ENCODE measurements around the gene ADK. TPM values are rescaled to one million over a fixed set of nuclear protein-coding genes. Genes with fewer than 3 reads are reported as not detected.
A peak's percentile ranks its signal among the peaks of the same experiment; 100 is the strongest.

The ADK gene
- total and polyA plus RNA-seq, 2 donors from 2014 or later: 33.0 to 38.3 TPM

GRCh38 chr10:74511051-74511450, 360.0 kb downstream of the ADK start:
- no peak for FAIRE-seq
- no peak overlapping the region for H3K9ac ChIP-seq (ENCODE audit: low read length in 3 of 3)
- peaks cover 0 to 24% (median 7%) of the 10 kb centered on the region in 3 donors for H3K9me3 ChIP-seq (ENCODE audit: control insufficient read depth in 2 of 3, insufficient read depth in 1 of 3, low read length in 3 of 3)
- no peak overlapping the region for H3K4me3 ChIP-seq (ENCODE audit: low read length in 3 of 3)
- H3K27ac ChIP-seq (ENCODE audit: low read depth in 2 of 2, low read length in 2 of 2): no peak overlapping the region
- no peak for DNase-seq
- no peak for TF ChIP-seq CTCF (IDR thresholded peaks at IDR 0.05; ENCODE audit: borderline replicate concordance, extremely low read depth, insufficient read depth)
- H3K36me3 ChIP-seq (ENCODE audit: control insufficient read depth in 2 of 3, insufficient read depth in 3 of 3, low read length in 3 of 3): no peaks in the 10 kb centered on the region
- H3K4me1 ChIP-seq (ENCODE audit: control insufficient read depth in 2 of 3, insufficient read depth in 2 of 3, low read depth in 1 of 3, low read length in 3 of 3): no peaks in the 10 kb centered on the region
- no peaks in the 10 kb centered on the region for H3K27me3 ChIP-seq (ENCODE audit: control insufficient read depth, insufficient read depth, low read length)
- intact Hi-C loops (cut with DNase I): no loop called here

DNA sequence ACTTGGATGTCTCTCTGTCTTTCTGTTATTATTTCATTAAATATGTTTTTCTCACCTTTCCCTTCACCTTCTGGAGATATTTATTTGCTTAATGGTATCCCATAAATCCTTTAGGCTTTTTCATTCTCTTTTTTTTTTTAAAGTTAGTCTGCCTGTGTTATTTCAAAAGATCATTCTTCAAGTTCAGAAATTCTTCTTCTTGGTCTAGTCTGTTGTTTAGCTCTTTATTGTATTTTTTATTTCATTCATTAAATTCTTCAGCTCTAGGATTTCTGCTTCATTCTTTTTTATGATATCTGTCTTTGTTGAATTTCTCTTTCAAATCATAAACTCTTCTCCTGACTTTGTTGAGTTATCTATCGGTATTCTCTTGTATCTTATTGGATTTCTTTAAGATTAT, 363.3 kb downstream of the ADK start:
- TF ChIP-seq CTCF (IDR thresholded peaks at IDR 0.05; ENCODE audit: borderline replicate concordance, extremely low read depth, insufficient read depth): no peak
- FAIRE-seq: peak; percentile 23

GRCh38 chr10:74518061-74518460, 367.0 kb downstream of the ADK start:
- no peak for TF ChIP-seq CTCF (IDR thresholded peaks at IDR 0.05; ENCODE audit: borderline replicate concordance, extremely low read depth, insufficient read depth)
- H3K9me3 ChIP-seq (ENCODE audit: control insufficient read depth in 2 of 3, insufficient read depth in 1 of 3, low read length in 3 of 3): peaks cover 0 to 5% (median 0%) of the 10 kb centered on the region in 3 donors
- no peak overlapping the region for H3K4me3 ChIP-seq (ENCODE audit: low read length in 3 of 3)
- FAIRE-seq: no peak
- no peaks in the 10 kb centered on the region for H3K27me3 ChIP-seq (ENCODE audit: control insufficient read depth, insufficient read depth, low read length)
- H3K36me3 ChIP-seq (ENCODE audit: control insufficient read depth in 2 of 3, insufficient read depth in 3 of 3, low read length in 3 of 3): no peaks in the 10 kb centered on the region
- H3K9ac ChIP-seq (ENCODE audit: low read length in 3 of 3): no peak overlapping the region
- H3K27ac ChIP-seq (ENCODE audit: low read depth in 2 of 2, low read length in 2 of 2): no peak overlapping the region
- H3K4me1 ChIP-seq (ENCODE audit: control insufficient read depth in 2 of 3, insufficient read depth in 2 of 3, low read depth in 1 of 3, low read length in 3 of 3): no peaks in the 10 kb centered on the region
- intact Hi-C loops (cut with DNase I): no loop called here
- DNase-seq: no peak

More for the DNA sequence above, 363.3 kb downstream of the ADK start:
- Histone ChIP-seq H3K27ac (ENCODE audit: low read depth in 2 of 2, low read length in 2 of 2) (no peak overlapping the region), H3K4me3 (ENCODE audit: low read length in 3 of 3) (no peak overlapping the region), H3K9ac (ENCODE audit: low read length in 3 of 3) (no peak overlapping the region), H3K4me1 (ENCODE audit: control insufficient read depth in 2 of 3, insufficient read depth in 2 of 3, low read depth in 1 of 3, low read length in 3 of 3) (no peaks in the 10 kb centered on the region), H3K27me3 (ENCODE audit: control insufficient read depth, insufficient read depth, low read length) (no peaks in the 10 kb centered on the region), H3K36me3 (ENCODE audit: control insufficient read depth in 2 of 3, insufficient read depth in 3 of 3, low read length in 3 of 3) (no peaks in the 10 kb centered on the region), H3K9me3 (ENCODE audit: control insufficient read depth in 2 of 3, insufficient read depth in 1 of 3, low read length in 3 of 3) (peaks cover 0 to 24% (median 7%) of the 10 kb centered on the region in 3 donors)
- intact Hi-C loops (cut with DNase I): no loop called here
- no peak for DNase-seq

GRCh38 chr10:74521526-74521925, 370.5 kb downstream of the ADK start:
- TF ChIP-seq CTCF (IDR thresholded peaks at IDR 0.05; ENCODE audit: borderline replicate concordance, extremely low read depth, insufficient read depth): no peak
- no peaks in the 10 kb centered on the region for H3K4me1 ChIP-seq (ENCODE audit: control insufficient read depth in 2 of 3, insufficient read depth in 2 of 3, low read depth in 1 of 3, low read length in 3 of 3)
- no peaks in the 10 kb centered on the region for H3K27me3 ChIP-seq (ENCODE audit: control insufficient read depth, insufficient read depth, low read length)
- intact Hi-C loops (cut with DNase I): no loop called here
- no peak overlapping the region for H3K9ac ChIP-seq (ENCODE audit: low read length in 3 of 3)
- no peak overlapping the region for H3K4me3 ChIP-seq (ENCODE audit: low read length in 3 of 3)
- no peak overlapping the region for H3K27ac ChIP-seq (ENCODE audit: low read depth in 2 of 2, low read length in 2 of 2)
- FAIRE-seq: no peak
- H3K36me3 ChIP-seq (ENCODE audit: control insufficient read depth in 2 of 3, insufficient read depth in 3 of 3, low read length in 3 of 3): no peaks in the 10 kb centered on the region
- H3K9me3 ChIP-seq (ENCODE audit: control insufficient read depth in 2 of 3, insufficient read depth in 1 of 3, low read length in 3 of 3): no peaks in the 10 kb centered on the region
- DNase-seq: no peak
